HepG2 (cell line): ENCODE measurements around the gene SERPINB1. TPM values are rescaled to one million over a fixed set of nuclear protein-coding genes. Genes with fewer than 3 reads are reported as not detected.
A peak's percentile ranks its signal among the peaks of the same experiment; 100 is the strongest.

Source experiments
- GMEB1 ChIP-seq: sonication (generic); formaldehyde crosslinking; IDR thresholded peaks from 2 replicates; pipeline ENCODE4 v1.5.1; 2020; ENCODE audit warnings: missing genetic modification reagents, mild to moderate bottlenecking, borderline replicate concordance
- HCFC1 ChIP-seq: fragments of 150-350 bp; IDR thresholded peaks from 2 replicates; pipeline ENCODE4 v1.6.1; 2014; ENCODE audit warnings: low read depth, low read length
- ISL2 ChIP-seq: sonication (generic); formaldehyde crosslinking; IDR thresholded peaks from 2 replicates; pipeline ENCODE4 v1.5.0; 2020; ENCODE audit warnings: missing genetic modification reagents
- MAZ ChIP-seq, 2 experiments: sonication (generic) in 1 of 2; formaldehyde crosslinking in 1 of 2; IDR thresholded peaks; 2 replicates each; pipeline versions ENCODE4 v1.5.0 to v1.6.1; 2012 to 2020; ENCODE audit warnings: low read depth in 2 of 2, mild to moderate bottlenecking in 2 of 2, borderline replicate concordance in 1 of 2, improper control_type of control experiment in 1 of 2, low read length in 1 of 2, missing genetic modification reagents in 1 of 2, moderate library complexity in 1 of 2
- MIER3 ChIP-seq: IDR thresholded peaks from 2 replicates; pipeline ENCODE4 v1.6.1; 2016; ENCODE audit warnings: missing compliant biosample characterization, borderline replicate concordance
- MXI1 ChIP-seq: IDR thresholded peaks from 3 replicates; pipeline ENCODE4 v1.6.1; 2012; ENCODE audit warnings: low read depth, low read length, inconsistent platforms, borderline replicate concordance
- RCOR2 ChIP-seq: IDR thresholded peaks from 2 replicates; pipeline ENCODE4 v1.6.1; 2016; ENCODE audit warnings: missing biosample characterization, missing genetic modification reagents
- REPIN1 ChIP-seq: sonication (generic); formaldehyde crosslinking; IDR thresholded peaks from 2 replicates; pipeline ENCODE4 v1.8.0; 2022; ENCODE audit warnings: missing genetic modification reagents, low read depth, mild to moderate bottlenecking, borderline replicate concordance
- ZNF337 ChIP-seq: sonication (generic); formaldehyde crosslinking; IDR thresholded peaks from 2 replicates; pipeline ENCODE4 v1.5.1; 2020; ENCODE audit warnings: missing genetic modification reagents, low read depth, mild to moderate bottlenecking, borderline replicate concordance
- ZNF605 ChIP-seq: sonication (generic); formaldehyde crosslinking; IDR thresholded peaks from 2 replicates; pipeline ENCODE4 v1.8.0; 2022; ENCODE audit warnings: mild to moderate bottlenecking, missing genetic modification reagents
- ZNF615 ChIP-seq: sonication (generic); formaldehyde crosslinking; IDR thresholded peaks from 2 replicates; pipeline ENCODE4 v1.5.0; 2020; ENCODE audit warnings: mild to moderate bottlenecking, missing genetic modification reagents, borderline replicate concordance
- ZNF713 ChIP-seq: sonication (generic); formaldehyde crosslinking; IDR thresholded peaks from 2 replicates; pipeline ENCODE4 v1.4.0; 2020; ENCODE audit warnings: mild to moderate bottlenecking, missing genetic modification reagents
- ZNF841 ChIP-seq: sonication (generic); formaldehyde crosslinking; IDR thresholded peaks from 2 replicates; pipeline ENCODE4 v1.8.1; 2023; ENCODE audit warnings: missing genetic modification reagents, borderline replicate concordance
- polyA plus RNA-seq, 8 experiments: library from polyadenylated mRNA; depleted of rRNA in 3 of 8; stranded (reverse) in 7 of 8; unstranded in 1 of 8; fragments of >200 nt; fragmentation: Illumina TruSeq in 4 of 8; extraction: Trizol in 4 of 8; gene quantifications; 2 replicates each; pipeline versions ENCODE4 v1.2.1 to v1.2.3, GENCODE V29; 2011 to 2016; ENCODE audit warnings: low read depth in 4 of 8, missing spikeins in 1 of 8, mixed read lengths in 1 of 8; ENCODE audit not compliant: insufficient read depth in 1 of 8
- total RNA-seq, 5 experiments: library from RNA; depleted of rRNA; stranded (reverse); fragments of >200 nt; fragmentation: Illumina TruSeq; extraction: Trizol; gene quantifications; 2 replicates each; pipeline ENCODE4 v1.2.3, GENCODE V29; 2016; ENCODE audit warnings: low read depth in 1 of 5
- TF ChIP-seq, protein P1 (sequence below): sonication (generic); formaldehyde crosslinking; IDR thresholded peaks from 2 replicates; pipeline ENCODE4 v1.4.0; 2020; ENCODE audit warnings: missing genetic modification reagents, borderline replicate concordance
- TF ChIP-seq, protein P2 (sequence below): sonication (generic); formaldehyde crosslinking; IDR thresholded peaks from 2 replicates; pipeline ENCODE4 v1.8.0; 2022; ENCODE audit warnings: missing genetic modification reagents, mild to moderate bottlenecking, moderate library complexity, borderline replicate concordance
- TF ChIP-seq, protein P3 (sequence below): sonication (generic); formaldehyde crosslinking; IDR thresholded peaks from 2 replicates; pipeline ENCODE4 v1.5.0; 2020; ENCODE audit warnings: missing genetic modification reagents, mild to moderate bottlenecking, borderline replicate concordance
- TF ChIP-seq, protein P4 (sequence below), 2 experiments: sonication (generic) in 1 of 2; formaldehyde crosslinking in 1 of 2; IDR thresholded peaks; 2 replicates each; pipeline versions ENCODE4 v1.4.0 to v1.6.1; 2018 to 2020; ENCODE audit warnings: missing genetic modification reagents in 2 of 2, borderline replicate concordance in 1 of 2, low read depth in 1 of 2, mild to moderate bottlenecking in 1 of 2, missing biosample characterization in 1 of 2

The SERPINB1 gene
- total and polyA plus RNA-seq, 2 of the 13 experiments (the other 11 are each of a cell fraction or from before 2014, with no cell fraction given): 41.4 to 60.5 TPM

- TF ChIP-seq MAZ (IDR thresholded peaks at IDR 0.05; ENCODE audit: borderline replicate concordance, low read depth, low read length) (no peak), MAZ (CRISPR knock-in tag; IDR thresholded peaks at IDR 0.05; ENCODE audit: low read depth) (no peak), MIER3 (CRISPR knock-in tag) (peak; percentile 54; the same call in 1 of the 2 replicates), HCFC1 (no peak), ZNF841 (CRISPR knock-in tag) (no peak), RCOR2 (CRISPR knock-in tag) (0 out of 2 replicates have a peak, but pooled peaks have one; percentile 35), ZNF713 (CRISPR knock-in tag) (no peak), MXI1 (no peak; the same call in 2 of the 3 replicates), REPIN1 (CRISPR knock-in tag) (peak; percentile 65; the same call in 1 of the 2 replicates), ZNF337 (CRISPR knock-in tag) (no peak), GMEB1 (CRISPR knock-in tag) (no peak), ISL2 (CRISPR knock-in tag) (peak; percentile 46; the same call in 1 of the 2 replicates), ZNF605 (no peak), ZNF615 (CRISPR knock-in tag) (no peak)
- TF ChIP-seq, protein P1, sequence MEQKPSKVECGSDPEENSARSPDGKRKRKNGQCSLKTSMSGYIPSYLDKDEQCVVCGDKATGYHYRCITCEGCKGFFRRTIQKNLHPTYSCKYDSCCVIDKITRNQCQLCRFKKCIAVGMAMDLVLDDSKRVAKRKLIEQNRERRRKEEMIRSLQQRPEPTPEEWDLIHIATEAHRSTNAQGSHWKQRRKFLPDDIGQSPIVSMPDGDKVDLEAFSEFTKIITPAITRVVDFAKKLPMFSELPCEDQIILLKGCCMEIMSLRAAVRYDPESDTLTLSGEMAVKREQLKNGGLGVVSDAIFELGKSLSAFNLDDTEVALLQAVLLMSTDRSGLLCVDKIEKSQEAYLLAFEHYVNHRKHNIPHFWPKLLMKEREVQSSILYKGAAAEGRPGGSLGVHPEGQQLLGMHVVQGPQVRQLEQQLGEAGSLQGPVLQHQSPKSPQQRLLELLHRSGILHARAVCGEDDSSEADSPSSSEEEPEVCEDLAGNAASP (CRISPR knock-in tag): peak; percentile 62; the same call in 1 of the 2 replicates
- TF ChIP-seq, protein P2, sequence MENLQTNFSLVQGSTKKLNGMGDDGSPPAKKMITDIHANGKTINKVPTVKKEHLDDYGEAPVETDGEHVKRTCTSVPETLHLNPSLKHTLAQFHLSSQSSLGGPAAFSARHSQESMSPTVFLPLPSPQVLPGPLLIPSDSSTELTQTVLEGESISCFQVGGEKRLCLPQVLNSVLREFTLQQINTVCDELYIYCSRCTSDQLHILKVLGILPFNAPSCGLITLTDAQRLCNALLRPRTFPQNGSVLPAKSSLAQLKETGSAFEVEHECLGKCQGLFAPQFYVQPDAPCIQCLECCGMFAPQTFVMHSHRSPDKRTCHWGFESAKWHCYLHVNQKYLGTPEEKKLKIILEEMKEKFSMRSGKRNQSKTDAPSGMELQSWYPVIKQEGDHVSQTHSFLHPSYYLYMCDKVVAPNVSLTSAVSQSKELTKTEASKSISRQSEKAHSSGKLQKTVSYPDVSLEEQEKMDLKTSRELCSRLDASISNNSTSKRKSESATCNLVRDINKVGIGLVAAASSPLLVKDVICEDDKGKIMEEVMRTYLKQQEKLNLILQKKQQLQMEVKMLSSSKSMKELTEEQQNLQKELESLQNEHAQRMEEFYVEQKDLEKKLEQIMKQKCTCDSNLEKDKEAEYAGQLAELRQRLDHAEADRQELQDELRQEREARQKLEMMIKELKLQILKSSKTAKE (CRISPR knock-in tag): no peak
- TF ChIP-seq, protein P3, sequence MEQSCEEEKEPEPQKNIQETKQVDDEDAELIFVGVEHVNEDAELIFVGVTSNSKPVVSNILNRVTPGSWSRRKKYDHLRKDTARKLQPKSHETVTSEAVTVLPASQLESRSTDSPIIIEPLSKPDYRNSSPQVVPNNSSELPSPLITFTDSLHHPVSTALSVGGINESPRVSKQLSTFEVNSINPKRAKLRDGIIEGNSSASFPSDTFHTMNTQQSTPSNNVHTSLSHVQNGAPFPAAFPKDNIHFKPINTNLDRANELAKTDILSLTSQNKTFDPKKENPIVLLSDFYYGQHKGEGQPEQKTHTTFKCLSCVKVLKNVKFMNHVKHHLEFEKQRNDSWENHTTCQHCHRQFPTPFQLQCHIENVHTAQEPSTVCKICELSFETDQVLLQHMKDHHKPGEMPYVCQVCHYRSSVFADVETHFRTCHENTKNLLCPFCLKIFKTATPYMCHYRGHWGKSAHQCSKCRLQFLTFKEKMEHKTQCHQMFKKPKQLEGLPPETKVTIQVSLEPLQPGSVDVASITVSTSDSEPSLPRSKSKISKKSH (CRISPR knock-in tag): no peak
- TF ChIP-seq, protein P4, sequence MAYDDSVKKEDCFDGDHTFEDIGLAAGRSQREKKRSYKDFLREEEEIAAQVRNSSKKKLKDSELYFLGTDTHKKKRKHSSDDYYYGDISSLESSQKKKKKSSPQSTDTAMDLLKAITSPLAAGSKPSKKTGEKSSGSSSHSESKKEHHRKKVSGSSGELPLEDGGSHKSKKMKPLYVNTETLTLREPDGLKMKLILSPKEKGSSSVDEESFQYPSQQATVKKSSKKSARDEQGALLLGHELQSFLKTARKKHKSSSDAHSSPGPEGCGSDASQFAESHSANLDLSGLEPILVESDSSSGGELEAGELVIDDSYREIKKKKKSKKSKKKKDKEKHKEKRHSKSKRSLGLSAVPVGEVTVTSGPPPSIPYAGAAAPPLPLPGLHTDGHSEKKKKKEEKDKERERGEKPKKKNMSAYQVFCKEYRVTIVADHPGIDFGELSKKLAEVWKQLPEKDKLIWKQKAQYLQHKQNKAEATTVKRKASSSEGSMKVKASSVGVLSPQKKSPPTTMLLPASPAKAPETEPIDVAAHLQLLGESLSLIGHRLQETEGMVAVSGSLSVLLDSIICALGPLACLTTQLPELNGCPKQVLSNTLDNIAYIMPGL (CRISPR knock-in tag; IDR thresholded peaks at IDR 0.05; ENCODE audit: borderline replicate concordance in 1 of 2, low read depth in 1 of 2): peak; percentile 45 to 86; a peak in 2 of 4 replicates
Observed at GRCh38 chr6:2790588-2791449, 50.8 kb downstream of the SERPINB1 start (continued).
